ENCODE data around the gene MEDAG.
A peak's percentile ranks its signal among the peaks of the same experiment; 100 is the strongest.

The MEDAG gene

GRCh38 chr13:30918662-30919405 lies 12.8 kb downstream of the MEDAG start:
- no peak overlapping the region for H3K9ac ChIP-seq

GRCh38 chr13:30920162-30920909 lies 14.3 kb downstream of the MEDAG start:
- no peaks in the 10 kb centered on the region for H3K79me2 ChIP-seq
- no peak for TF ChIP-seq CTCF (IDR thresholded peaks at IDR 0.05)
- H3K27me3 ChIP-seq (ENCODE audit: control insufficient read depth, insufficient read depth, low read length): no peaks in the 10 kb centered on the region
- H3K36me3 ChIP-seq (ENCODE audit: control insufficient read depth, insufficient read depth, low read length): no peaks in the 10 kb centered on the region
- no peak overlapping the region for H2AFZ ChIP-seq
- H3K9ac ChIP-seq: no peak overlapping the region
- no peak overlapping the region for H3K27ac ChIP-seq
- no peak overlapping the region for H3K4me2 ChIP-seq (ENCODE audit: low read length)
- no peak overlapping the region for H3K4me3 ChIP-seq (ENCODE audit: low read depth, low read length)
- peaks cover 12% of the 10 kb centered on the region for H3K4me1 ChIP-seq
- H3K9me3 ChIP-seq (ENCODE audit: control insufficient read depth, low read length): no peaks in the 10 kb centered on the region

More at GRCh38 chr13:30918662-30919405, 12.8 kb downstream of the MEDAG start:
- Histone ChIP-seq H3K4me2 (ENCODE audit: low read length) (no peak overlapping the region), H3K4me3 (ENCODE audit: low read depth, low read length) (no peak overlapping the region), H3K27me3 (ENCODE audit: control insufficient read depth, insufficient read depth, low read length) (no peaks in the 10 kb centered on the region), H3K27ac (no peak overlapping the region), H3K9me3 (ENCODE audit: control insufficient read depth, low read length) (no peaks in the 10 kb centered on the region), H3K4me1 (peaks cover 15% of the 10 kb centered on the region), H2AFZ (no peak overlapping the region), H3K79me2 (no peaks in the 10 kb centered on the region), H3K36me3 (ENCODE audit: control insufficient read depth, insufficient read depth, low read length) (no peaks in the 10 kb centered on the region)
- TF ChIP-seq CTCF (IDR thresholded peaks at IDR 0.05): no peak

GRCh38 chr13:30923418-30923817 lies 17.3 kb downstream of the MEDAG start:
- TF ChIP-seq CTCF (IDR thresholded peaks at IDR 0.05): no peak
- Histone ChIP-seq H3K4me1 (peaks cover 6% of the 10 kb centered on the region), H3K4me3 (ENCODE audit: low read depth, low read length) (no peak overlapping the region), H2AFZ (no peak overlapping the region), H3K79me2 (no peaks in the 10 kb centered on the region), H3K9me3 (ENCODE audit: control insufficient read depth, low read length) (no peaks in the 10 kb centered on the region), H3K36me3 (ENCODE audit: control insufficient read depth, insufficient read depth, low read length) (no peaks in the 10 kb centered on the region), H3K27ac (peak overlapping the region; percentile 88), H3K27me3 (ENCODE audit: control insufficient read depth, insufficient read depth, low read length) (no peaks in the 10 kb centered on the region), H3K4me2 (ENCODE audit: low read length) (no peak overlapping the region), H3K9ac (no peak overlapping the region)

- H3K27ac ChIP-seq: peak overlapping the region; percentile 88
- H3K4me2 ChIP-seq (ENCODE audit: low read length): no peak overlapping the region
- H3K4me1 ChIP-seq: peaks cover 11% of the 10 kb centered on the region
- no peak for TF ChIP-seq CTCF (IDR thresholded peaks at IDR 0.05)
- H3K36me3 ChIP-seq (ENCODE audit: control insufficient read depth, insufficient read depth, low read length): no peaks in the 10 kb centered on the region
- H3K9me3 ChIP-seq (ENCODE audit: control insufficient read depth, low read length): no peaks in the 10 kb centered on the region
- H3K79me2 ChIP-seq: no peaks in the 10 kb centered on the region
- H2AFZ ChIP-seq: peak overlapping the region; percentile 50
- H3K27me3 ChIP-seq (ENCODE audit: control insufficient read depth, insufficient read depth, low read length): no peaks in the 10 kb centered on the region
- no peak overlapping the region for H3K4me3 ChIP-seq (ENCODE audit: low read depth, low read length)
- H3K9ac ChIP-seq: no peak overlapping the region
Observed at GRCh38 chr13:30924721-30925120, 18.6 kb downstream of the MEDAG start.

All from parathyroid adenoma (tissue), 2 donors.